H54 (cell line): Measurements from ENCODE around the gene RBM6.
"Not testable (repeated sequence)": the region's sequence is repeated elsewhere in the genome, so short reads cannot be mapped to it uniquely, and the experiment has no call there.

Experiments
- DNase-seq: peaks from one replicate; pipeline ENCODE4 v3.0.0; 2011; ENCODE audit warnings: low spot score, mixed read lengths; ENCODE audit not compliant: insufficient read length
- FAIRE-seq: peaks from 3 replicates; lab custom pipeline; 2011; peaks lifted over from hg19 to GRCh38; lab: Jason Lieb, UNC
- POLR2A ChIP-seq: IDR thresholded peaks from 2 replicates; pipeline ENCODE4 v1.6.1; 2011; ENCODE audit warnings: low read depth, mild to moderate bottlenecking, low read length

Gene RBM6

GRCh38 chr3:49929291-49930167, 10.4 kb upstream of the RBM6 start, which contains the start of gene MON1A:
TSS of gene MON1A (minus strand) at chr3:49929811. CDS start at chr3:49913346, 16,465 bp downstream.
- peak; percentile 67 for TF ChIP-seq POLR2A
- FAIRE-seq (no peak), DNase-seq (peak; percentile 89)

GRCh38 chr3:49930168-49930690, 9.7 kb upstream of the RBM6 start:
- no peak for TF ChIP-seq POLR2A
- FAIRE-seq, result no peak
- no peak for DNase-seq

GRCh38 chr3:49930922-49931321, 9.0 kb upstream of the RBM6 start:
- no peak for DNase-seq
- no peak for TF ChIP-seq POLR2A
- FAIRE-seq, result no peak

- not testable (repeated sequence) for FAIRE-seq, DNase-seq
These were observed 7.7 kb upstream of the RBM6 start for GRCh38 chr3:49932281-49932680.

GRCh38 chr3:49937090-49937489, 2.9 kb upstream of the RBM6 start:
- DNase-seq (no peak), FAIRE-seq (no peak)
- TF ChIP-seq POLR2A, result no peak

GRCh38 chr3:49940667-49941249, 808 bp downstream of the RBM6 start:
- FAIRE-seq, result no peak

GRCh38 chr3:49942651-49943050, 2.7 kb downstream of the RBM6 start:
- no peak for TF ChIP-seq POLR2A
- no peak for FAIRE-seq
- DNase-seq, result no peak

More at GRCh38 chr3:49940667-49941249, 808 bp downstream of the RBM6 start:
- no peak for DNase-seq
- no peak for TF ChIP-seq POLR2A

GRCh38 chr3:49952924-49953323, 13.0 kb downstream of the RBM6 start:
- FAIRE-seq (no peak), DNase-seq (no peak)
- TF ChIP-seq POLR2A, result no peak

GRCh38 chr3:49955636-49956035, 15.7 kb downstream of the RBM6 start:
- FAIRE-seq, result no peak
- TF ChIP-seq POLR2A, result no peak

GRCh38 chr3:49966233-49966942, 26.4 kb downstream of the RBM6 start:
- peak; percentile 52 for FAIRE-seq
- TF ChIP-seq POLR2A, result no peak
- peak; percentile 18 for DNase-seq

More at GRCh38 chr3:49955636-49956035, 15.7 kb downstream of the RBM6 start:
- no peak for DNase-seq

- TF ChIP-seq POLR2A, result no peak
- FAIRE-seq, result no peak
- no peak for DNase-seq
These were observed 27.3 kb downstream of the RBM6 start for GRCh38 chr3:49967291-49967690.

GRCh38 chr3:49968346-49968745, 28.4 kb downstream of the RBM6 start:
- no peak for TF ChIP-seq POLR2A
- no peak for FAIRE-seq

GRCh38 chr3:49972656-49973055, 32.7 kb downstream of the RBM6 start:
- DNase-seq (no peak), FAIRE-seq (no peak)
- TF ChIP-seq POLR2A, result no peak

More at GRCh38 chr3:49968346-49968745, 28.4 kb downstream of the RBM6 start:
- no peak for DNase-seq

- no peak for DNase-seq
- TF ChIP-seq POLR2A, result no peak
- FAIRE-seq, result no peak
These were observed 37.0 kb downstream of the RBM6 start for GRCh38 chr3:49976942-49977341.
